GM18507 (cell line): ENCODE measurements around the gene CEP128.

Experiments used
- DNase-seq: peaks from one replicate; pipeline ENCODE4 v3.0.0; 2011; ENCODE audit warnings: low read depth; ENCODE audit not compliant: insufficient read length; ENCODE audit errors: extremely low spot score
- FAIRE-seq: peaks from 2 replicates; lab custom pipeline; 2011; peaks lifted over from hg19 to GRCh38; lab: Jason Lieb, UNC

The CEP128 gene

DNA sequence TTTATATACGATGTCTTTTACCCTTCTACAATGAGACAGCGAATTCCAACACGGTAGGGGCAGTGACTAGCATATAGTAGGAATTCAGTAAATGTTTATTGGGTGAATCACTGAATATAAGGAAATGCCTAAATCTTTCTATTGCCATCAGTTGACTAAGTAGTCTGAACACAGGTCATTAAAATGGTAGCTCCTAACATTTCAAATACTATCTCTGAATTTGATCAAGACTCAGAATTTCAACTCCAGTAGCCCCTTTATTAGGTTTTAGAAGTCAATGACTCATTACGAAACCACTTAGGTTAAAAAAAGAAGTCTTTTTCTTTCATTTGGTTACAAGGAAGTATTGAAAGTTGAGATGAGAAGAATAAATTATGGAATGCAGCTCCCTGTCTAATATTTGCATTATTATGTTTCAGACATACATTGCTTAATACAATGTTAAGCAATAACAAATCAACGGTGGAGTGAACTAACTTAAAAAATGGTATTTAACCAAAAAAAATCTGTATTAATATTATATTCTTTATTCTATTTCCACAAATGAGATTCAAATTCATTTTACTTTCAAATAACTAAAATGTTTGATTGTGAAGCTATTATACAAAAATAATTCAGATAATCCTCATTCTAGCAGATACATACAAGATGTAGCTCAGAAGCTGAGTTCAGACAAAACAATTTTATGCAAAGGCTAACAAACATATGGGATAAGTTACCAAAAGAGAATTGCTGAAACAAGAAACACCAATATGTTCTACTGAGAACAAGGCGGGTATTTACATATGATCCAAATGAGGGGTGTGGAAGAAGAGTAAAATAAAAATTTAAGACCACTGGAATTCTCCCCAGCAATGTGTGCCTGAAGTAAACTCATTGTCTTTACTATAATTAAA lies 302.7 kb downstream of the CEP128 start:
- DNase-seq (no peak), FAIRE-seq (no peak)

- DNase-seq, result no peak
- no peak for FAIRE-seq
Observed at GRCh38 chr14:80637756-80638619, 303.6 kb downstream of the CEP128 start.

DNA sequence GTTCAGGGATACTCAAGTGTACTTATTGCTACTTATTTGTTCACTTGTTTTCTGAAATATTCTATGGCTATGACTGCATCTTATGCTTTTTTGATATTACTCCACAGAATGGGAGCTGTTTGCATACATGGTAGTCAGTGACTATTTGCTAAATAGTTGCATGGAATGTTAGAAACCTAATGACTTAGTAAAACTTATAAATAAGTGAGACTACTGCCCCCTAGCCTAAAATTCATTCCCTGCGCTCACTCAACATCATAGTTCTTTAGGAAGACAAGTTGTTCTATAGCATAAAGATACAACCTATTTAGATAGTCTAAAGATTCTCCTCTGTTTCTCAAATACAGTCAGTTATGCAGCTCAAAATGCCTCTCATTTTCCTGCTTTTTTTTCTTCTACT lies 305.5 kb downstream of the CEP128 start:
- peak; percentile 41 for FAIRE-seq

DNA sequence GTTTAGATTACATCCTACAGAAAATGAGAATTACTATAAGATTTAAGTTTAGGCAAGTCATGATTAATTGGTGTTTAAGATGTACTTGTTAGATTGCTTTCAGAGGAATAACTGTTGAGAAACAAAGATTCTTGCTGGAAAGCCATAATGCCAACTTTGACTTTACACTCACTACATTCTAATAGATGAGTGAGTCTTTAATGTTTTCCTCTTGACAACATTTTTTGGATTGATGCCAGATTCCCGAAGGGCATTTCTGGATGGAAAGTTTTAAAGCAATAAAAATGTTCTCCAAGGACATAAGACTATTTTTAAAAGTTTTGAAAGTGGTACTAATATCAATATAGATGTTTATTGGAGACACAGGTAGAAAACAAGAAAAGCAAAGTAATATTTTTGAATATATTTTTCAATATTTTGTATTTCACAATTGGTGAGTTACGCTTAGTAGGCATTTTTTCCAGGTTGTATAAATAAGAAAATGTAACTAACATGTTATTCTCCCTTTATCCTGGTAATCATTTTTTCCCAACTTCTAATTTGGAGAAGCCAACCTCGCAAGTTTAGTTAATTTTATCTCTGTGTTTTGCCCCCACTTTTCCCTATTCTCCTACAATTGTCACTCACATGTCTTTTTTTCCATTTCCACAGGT lies 307.3 kb downstream of the CEP128 start:
- FAIRE-seq (no peak), DNase-seq (no peak)

More for the DNA sequence above, 305.5 kb downstream of the CEP128 start:
- no peak for DNase-seq

- FAIRE-seq (no peak), DNase-seq (no peak)
Observed at GRCh38 chr14:80629606-80630005, 311.9 kb downstream of the CEP128 start.

DNA sequence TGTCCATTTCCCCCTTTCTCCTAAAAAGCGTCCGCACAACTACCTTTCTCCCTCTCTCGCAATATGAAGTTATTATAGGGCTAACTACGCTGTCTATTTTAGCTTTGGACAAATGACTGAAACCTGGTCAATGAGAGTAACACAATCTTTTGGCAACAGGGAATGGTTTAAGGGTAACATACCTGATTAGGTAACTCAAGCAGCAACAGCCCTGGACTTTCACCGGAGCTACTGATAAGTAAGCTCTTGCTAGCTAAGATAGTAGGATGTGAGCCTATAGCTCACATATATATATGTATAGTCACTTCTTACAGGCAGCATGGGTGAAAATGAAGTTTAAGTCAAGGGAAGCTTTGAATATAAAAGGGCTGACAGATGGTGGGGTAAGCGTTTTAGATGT lies 313.0 kb downstream of the CEP128 start:
- FAIRE-seq (no peak), DNase-seq (no peak)

DNA sequence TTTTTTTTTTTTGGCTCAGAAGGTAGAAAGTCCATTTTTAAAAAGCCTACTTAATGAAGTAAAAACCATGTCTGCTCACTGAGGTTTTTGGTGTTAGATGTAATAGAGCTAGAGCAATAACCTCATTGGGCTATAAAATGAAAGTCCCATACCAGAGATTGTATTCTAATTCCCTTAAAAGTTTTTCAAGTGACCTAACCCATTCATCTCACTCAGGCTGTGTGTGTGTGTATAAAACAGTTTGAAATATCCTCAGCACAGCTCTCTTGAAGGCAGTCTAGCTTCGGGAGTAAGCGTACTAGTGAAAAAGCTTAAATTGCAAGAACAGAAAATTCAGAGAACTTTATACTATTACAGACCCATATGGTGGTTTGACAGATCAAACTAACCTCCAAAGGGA lies 313.8 kb downstream of the CEP128 start:
- FAIRE-seq (no peak), DNase-seq (no peak)

DNA sequence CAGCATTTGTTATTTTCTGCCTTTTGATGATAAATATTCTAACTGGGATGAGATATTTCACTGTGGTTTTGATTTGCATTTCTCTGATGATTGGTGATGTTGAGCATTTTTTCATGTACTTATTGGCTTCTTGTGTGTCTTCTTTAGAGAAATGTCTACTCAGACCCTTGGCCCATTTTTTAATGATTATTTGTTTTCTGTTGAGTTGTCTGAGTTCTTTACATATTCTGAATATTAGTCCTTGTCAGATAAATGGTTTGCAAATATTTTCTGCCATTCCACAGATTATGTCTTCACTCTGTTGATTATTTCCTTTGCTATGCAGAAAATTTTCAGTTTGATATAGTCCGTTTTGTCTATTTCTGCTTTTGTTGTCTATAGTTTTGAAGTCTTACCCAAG lies 317.0 kb downstream of the CEP128 start:
- FAIRE-seq (no peak), DNase-seq (no peak)

DNA sequence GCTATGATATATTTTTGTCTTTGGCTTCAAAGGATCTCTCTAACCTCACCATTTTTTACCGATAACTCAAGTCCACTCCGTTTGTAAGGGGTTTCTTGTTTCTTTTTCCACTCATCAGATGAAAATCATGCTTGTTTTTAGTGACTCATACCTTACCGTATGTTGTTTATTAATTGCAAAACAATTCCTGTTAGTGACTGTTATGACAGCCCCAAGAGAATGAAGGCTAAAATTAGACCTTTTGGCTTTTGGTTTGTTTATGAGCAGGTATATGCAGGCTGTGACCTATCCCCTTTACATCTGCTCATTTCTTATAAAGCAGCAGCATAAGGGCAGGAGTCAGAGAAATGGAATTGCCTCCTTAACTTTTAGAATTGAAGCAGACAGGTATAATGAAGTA lies 319.8 kb downstream of the CEP128 start:
- no peak for DNase-seq
- FAIRE-seq, result no peak

- FAIRE-seq (no peak), DNase-seq (no peak)
Observed at GRCh38 chr14:80620434-80620833, 321.1 kb downstream of the CEP128 start.

DNA sequence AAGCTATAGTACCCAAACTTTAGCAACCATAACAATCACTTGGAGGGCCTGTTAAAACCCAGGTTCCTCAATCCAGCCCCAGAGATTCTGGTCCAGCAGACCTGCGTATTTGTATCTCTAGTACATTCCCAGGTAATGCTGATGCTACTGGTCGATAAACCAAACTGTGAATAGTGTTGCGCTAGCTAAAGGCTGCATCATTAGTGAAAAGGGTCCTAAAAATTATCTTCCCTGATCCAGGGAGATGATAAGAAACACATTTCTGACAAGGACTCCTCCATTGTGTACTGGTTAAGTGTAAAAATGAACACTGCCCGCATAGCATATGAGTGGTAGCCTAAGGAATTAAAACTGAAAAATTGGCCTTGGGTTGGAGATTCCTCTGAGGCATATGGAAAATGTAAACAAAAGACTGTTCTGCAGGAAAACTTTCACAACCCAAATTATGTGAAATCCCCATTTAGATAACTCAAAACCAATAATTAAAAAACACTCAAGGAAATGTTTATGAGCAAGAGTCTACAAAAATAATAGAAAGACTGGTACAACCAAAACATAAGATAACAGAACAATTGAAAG lies 322.7 kb downstream of the CEP128 start:
- no peak for DNase-seq
- FAIRE-seq, result no peak

DNA sequence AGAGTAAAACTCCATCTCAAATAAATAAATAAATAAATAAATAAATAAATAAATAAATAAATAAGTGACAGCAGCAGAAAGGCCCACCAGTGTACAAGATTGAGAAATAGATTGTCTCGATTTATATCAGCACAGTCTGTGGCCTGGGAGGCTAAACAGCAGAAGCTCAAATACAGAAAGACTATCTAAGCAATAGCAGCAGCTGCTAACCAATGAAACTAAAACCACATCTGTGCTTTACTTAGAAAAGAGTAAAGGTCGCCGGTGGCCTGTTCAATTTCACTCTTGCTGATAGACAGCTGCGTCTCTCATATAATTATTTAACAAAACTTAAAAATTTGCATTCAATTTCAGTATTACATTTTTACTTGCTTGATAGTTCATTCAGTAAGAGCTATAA lies 325.7 kb downstream of the CEP128 start:
- FAIRE-seq (no peak), DNase-seq (no peak)

DNA sequence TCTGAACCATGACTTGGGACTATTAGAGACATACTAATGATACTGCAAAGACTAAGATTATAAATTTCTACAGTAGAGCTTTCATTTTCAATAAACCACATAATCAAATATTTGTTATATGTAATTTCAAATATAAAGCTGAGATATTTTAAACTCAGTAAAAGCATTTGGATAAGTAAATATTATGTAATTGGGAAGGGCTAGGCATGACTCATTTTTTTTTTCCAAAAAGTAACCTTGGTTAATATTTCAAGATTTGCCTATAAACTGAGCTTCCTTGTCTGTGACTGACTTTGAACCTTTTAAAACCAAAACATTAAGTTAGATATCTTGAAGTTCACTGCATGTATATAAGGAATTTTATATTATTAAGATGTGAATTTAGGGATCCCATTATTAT lies 332.5 kb downstream of the CEP128 start:
- FAIRE-seq, result no peak

DNA sequence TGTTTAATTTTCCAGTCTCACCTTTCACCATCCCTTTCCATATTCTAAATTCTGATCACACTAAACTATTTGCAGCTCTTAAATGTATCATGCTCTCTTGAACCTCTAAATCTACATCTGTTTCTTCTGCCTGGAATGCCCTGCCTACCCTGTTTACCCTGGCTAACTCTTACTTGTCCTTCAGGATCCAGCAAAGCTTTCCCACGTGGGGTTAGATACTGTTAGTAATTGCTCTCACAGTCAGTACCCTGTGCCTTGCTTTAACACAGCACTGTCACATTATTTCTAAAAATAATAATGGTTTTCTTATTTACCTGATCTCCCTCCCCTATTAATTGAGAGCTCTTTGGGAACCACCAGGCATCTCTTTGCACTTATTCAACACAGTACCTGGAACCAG lies 333.0 kb downstream of the CEP128 start:
- DNase-seq (no peak), FAIRE-seq (no peak)

More for the DNA sequence above, 332.5 kb downstream of the CEP128 start:
- DNase-seq, result no peak

- no peak for FAIRE-seq
- no peak for DNase-seq
Observed at GRCh38 chr14:80607430-80608190, 333.9 kb downstream of the CEP128 start.

DNA sequence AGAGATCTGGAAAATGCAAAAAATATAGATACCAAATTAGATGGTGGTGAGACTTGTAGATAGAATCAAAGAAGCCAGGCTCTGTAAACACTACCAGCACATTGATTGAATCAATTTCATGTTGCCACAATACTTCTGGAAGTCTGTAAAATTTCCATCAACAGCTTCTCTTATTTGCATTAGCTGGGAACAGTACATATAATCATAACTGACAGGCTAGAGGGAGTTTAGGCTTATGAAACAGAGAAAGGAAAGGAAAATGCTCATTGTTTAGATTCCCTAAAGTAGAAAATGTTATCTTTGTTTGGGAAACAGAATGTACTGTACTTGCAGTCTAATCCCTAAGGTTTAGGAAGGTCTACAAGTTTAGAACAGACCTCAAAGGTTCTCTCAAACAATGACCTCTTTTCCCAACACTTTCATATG lies 335.2 kb downstream of the CEP128 start:
- FAIRE-seq (no peak), DNase-seq (no peak)

GRCh38 chr14:80605536-80605935 lies 336.0 kb downstream of the CEP128 start:
- DNase-seq, result no peak
- no peak for FAIRE-seq

DNA sequence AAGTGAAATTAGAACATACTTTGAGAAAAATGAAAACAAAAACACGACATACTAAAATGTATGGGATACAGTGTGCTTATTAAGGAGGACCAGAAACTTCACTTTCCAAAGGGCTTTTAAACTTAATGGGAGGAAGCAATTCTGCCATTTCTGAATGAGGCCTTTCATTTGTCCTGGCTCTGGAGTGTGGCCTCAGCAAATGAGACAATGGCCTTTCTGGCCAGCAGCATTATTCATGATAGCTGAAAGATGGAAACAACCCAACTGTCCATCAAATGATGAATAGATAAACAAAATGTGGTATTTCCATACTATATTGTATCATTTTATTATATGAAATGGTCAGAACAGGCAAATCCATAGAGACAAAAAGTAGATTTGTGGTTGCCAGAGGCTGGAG lies 338.6 kb downstream of the CEP128 start:
- no peak for DNase-seq
- FAIRE-seq, result no peak

- DNase-seq (no peak), FAIRE-seq (peak; percentile 82)
Observed at GRCh38 chr14:80587096-80587724, 354.3 kb downstream of the CEP128 start.
